HK-2 (cell line): Measurements from ENCODE around the gene SLCO1B1.
"Not testable (repeated sequence)": the region's sequence is repeated elsewhere in the genome, so short reads cannot be mapped to it uniquely, and the experiment has no call there.

Experiments
- DNase-seq: peaks from one replicate; pipeline ENCODE4 v3.0.0-alpha.2; 2018; ENCODE audit not compliant: unreplicated experiment

SLCO1B1 gene, protein sequence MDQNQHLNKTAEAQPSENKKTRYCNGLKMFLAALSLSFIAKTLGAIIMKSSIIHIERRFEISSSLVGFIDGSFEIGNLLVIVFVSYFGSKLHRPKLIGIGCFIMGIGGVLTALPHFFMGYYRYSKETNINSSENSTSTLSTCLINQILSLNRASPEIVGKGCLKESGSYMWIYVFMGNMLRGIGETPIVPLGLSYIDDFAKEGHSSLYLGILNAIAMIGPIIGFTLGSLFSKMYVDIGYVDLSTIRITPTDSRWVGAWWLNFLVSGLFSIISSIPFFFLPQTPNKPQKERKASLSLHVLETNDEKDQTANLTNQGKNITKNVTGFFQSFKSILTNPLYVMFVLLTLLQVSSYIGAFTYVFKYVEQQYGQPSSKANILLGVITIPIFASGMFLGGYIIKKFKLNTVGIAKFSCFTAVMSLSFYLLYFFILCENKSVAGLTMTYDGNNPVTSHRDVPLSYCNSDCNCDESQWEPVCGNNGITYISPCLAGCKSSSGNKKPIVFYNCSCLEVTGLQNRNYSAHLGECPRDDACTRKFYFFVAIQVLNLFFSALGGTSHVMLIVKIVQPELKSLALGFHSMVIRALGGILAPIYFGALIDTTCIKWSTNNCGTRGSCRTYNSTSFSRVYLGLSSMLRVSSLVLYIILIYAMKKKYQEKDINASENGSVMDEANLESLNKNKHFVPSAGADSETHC

GRCh38 chr12:21130998-21131397 lies at the start of gene SLCO1B1:
Gene SLCO1B1, plus strand, starts transcription at chr12:21131194. Its CDS starts 10,381 bp downstream, at chr12:21141575.
- DNase-seq = no peak

DNA sequence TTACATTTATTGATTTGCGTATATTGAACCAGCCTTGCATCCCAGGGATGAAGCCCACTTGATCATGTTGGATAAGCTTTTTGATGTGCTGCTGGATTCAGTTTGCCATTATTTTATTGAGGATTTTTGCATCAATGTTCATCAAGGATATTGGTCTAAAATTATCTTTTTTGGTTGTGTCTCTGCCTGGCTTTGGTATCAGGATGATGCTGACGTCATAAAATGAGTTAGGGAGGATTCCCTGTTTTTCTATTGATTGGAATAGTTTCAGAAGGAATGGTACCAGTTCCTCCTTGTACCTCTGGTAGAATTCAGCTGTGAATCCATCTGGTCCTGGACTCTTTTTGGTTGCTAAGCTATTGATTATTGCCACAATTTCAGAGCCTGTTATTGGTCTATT lies 46.2 kb upstream of the SLCO1B1 start:
- DNase-seq = not testable (repeated sequence)

DNA sequence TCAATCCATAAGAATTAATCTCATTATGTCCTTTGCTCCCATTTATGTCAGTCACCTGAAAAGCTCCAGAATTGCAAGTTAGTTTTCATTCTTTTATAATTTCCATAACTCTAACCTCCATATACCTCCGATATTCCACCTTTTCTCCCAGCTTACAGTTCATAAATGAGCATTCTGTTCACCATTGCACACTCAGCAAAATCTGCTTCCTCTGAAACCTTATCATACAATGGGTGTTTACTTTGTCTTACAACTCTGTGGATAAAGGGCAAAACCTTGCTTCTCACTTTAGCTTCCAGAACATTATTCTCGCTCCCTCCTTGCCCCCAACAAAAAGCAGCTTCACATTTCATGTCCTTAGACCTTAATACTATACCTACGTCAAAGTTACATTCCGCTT lies 19.3 kb upstream of the SLCO1B1 start:
- DNase-seq = no peak

DNA sequence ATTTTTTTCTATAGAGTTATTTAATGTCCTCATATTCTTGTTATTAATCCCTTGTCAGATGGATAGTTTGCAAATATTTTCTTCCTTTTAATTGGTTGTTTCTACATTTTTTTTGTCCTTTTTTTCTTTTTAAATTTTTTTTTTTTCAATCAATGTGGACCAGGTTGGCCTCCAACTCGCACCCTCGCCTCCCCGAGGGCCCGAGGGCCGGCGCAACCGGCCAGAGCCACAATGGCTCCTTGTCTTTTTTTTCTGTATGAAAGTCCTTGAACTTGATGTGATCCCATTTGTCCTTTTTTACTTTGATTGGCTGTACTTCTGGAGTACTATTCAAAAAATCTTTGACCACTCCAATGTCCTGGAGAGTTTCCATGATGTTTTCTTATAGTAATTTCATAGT lies 17.7 kb upstream of the SLCO1B1 start:
- no peak for DNase-seq

- no peak for DNase-seq
These were observed 13.0 kb upstream of the SLCO1B1 start for GRCh38 chr12:21117995-21118394.

DNA sequence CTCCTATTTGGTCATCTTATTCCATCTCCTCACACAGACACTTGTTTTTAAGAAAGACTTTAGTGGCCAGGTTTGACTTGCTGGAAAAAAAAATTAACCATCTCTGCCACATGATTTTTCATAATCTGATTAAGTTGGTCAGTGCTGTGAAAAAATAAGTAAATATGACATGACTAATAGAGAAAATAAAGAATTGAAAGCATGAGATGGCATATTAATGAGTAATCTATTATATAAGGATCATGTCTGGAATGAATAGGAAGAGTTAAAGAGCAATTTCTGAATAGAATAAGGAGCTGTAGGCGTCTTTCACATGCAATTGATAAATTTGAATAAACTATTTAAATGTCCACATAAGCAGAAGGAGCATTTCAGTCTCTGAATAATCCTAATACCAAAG lies 12.2 kb upstream of the SLCO1B1 start:
- no peak for DNase-seq

DNA sequence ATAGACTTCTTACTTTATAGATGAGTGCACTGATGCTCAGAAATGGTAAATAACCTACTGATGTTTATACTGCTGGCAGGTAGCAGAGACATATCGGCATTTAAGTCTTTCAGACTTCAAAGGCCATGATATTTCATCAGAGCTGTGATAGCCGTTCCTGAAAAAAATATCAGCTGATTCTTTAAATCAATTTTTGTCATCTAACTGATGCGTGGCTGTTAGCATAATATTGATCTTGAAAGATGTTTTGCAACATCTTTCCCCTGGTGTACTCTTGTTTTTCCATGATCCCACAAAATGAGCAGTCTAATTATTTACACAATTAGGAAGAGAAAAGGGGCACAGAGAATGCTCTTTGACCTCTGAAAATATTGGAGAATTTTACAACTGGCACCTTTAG lies 1.6 kb upstream of the SLCO1B1 start:
- DNase-seq = no peak

DNA sequence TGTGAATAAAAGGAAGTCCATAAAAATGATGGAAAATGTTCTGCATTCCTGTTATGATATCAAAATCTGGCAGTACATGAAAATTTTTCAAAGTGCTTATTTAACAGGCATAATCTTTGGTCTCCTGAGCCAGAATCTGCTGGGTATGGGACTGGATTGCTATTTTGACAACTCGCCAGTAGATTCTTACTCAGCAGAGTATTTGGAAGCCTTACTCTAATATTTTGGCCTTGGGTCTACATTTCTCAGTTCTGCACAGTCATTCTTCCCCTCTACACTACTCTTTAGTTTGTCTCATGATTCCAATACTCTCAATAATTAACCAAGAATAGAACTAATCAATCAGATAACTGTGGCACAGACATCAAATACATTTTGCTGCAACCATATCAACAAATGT lies 1.1 kb upstream of the SLCO1B1 start:
- DNase-seq = no peak

GRCh38 chr12:21137318-21137999 lies 6.5 kb downstream of the SLCO1B1 start:
- DNase-seq = not testable (repeated sequence)

DNA sequence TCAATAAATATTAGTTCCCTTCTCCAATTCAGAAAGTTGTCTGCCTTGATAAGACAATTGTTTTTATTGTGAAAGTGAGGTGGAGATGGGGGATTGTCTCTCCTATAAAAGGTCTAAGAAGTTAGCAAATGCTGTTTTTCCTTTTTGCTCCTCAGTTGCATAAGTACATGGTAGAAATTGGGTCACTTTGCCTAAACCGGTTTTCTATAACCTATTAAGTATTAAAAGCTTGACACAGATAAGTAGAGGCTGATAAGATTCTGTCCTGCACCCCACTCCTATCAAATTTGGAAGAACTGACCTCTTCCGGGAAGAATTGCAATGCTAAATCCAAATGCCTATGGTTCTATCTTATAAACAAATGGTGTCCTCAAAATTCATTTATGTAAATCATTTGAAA lies 7.0 kb downstream of the SLCO1B1 start:
- no peak for DNase-seq

DNA sequence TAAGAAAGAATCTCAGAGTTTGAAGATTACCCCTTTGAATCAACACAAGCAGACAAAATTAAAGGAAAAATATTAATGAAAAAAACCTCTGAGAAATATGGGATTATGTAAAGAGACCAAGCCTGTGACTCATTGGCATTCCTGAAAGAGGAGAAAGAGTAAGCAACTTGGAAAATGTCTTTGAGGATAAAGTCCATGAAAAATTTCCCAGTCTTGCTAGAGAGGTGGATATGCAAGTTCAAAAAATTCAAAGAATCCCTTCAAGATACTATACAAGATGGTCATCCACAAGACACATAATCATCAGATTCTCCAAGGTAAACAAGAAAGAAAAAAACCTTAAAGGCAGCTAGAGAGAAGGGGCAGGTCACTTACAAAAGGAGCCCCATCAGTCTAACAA lies 13.3 kb downstream of the SLCO1B1 start:
- no peak for DNase-seq

DNA sequence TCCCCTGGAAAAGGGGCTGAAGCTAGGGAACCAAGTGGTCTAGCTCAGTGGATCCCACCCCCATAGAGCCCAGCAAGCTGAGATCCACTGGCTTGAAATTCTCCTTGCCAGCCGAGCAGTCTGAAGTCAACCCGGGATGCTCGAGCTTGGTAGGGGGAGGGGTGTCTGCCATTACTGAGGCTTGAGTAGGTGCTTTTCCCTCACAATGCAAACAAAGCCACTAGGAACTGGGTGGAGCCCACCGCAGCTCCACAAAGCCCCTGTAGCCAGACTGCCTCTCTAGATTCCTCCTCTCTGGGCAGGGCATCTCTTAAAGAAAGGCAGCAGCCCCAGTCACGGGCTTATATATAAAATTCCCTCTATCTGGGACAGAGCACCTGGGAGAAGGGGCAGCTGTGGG lies 18.9 kb downstream of the SLCO1B1 start:
- DNase-seq = not testable (repeated sequence)

DNA sequence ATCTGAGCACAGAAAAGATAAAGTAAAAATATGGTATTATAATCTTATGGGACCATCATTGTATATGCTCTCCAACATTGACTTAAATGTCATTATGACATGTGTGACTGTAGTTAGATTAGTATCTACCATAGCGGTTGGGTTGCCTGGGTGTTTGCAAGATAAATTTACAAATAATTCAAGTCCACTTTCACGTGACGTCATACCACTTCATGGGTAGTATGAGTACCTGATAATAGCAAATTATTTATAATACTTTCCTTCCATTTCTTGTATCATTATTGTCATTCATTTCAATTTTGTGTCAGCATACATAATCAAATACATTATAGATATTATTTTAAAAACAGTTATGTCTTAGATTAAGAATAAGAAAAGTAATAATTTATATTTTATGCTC lies 20.2 kb downstream of the SLCO1B1 start:
- no peak for DNase-seq

- DNase-seq = no peak
These were observed 24.7 kb downstream of the SLCO1B1 start for GRCh38 chr12:21155522-21156351.

- DNase-seq = no peak
These were observed 34.1 kb downstream of the SLCO1B1 start for GRCh38 chr12:21165048-21165447.

DNA sequence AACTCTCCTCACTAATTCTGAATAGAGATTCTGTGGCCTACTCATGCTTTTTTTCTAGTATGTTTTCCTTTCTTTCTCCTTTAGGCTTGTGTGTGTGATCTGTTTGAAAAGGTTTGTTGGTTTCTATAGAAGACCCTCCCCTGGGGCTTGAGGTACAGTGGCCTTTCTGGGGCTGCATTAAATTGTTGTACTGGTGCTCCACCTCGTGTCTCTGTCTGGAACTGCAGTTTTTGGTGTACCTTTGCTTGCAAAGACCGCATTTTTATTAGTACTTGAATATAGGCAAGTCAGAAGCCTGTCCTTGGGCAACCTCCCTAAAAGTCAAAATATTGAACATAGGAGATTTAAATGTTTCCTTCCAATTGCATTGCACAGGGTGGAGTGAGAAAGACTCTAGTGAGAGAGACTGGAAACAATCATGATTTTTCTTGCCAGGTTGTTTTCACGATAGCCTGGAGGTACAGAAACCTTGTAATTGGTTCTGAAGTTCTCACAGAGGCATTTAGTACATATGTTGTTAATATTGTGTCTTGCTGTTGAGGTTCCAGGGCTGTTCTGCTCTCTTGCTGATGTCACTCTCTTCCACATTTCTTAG lies 39.0 kb downstream of the SLCO1B1 start:
- DNase-seq = peak; percentile 38

- no peak for DNase-seq
These were observed 41.1 kb downstream of the SLCO1B1 start for GRCh38 chr12:21172079-21172478.

DNA sequence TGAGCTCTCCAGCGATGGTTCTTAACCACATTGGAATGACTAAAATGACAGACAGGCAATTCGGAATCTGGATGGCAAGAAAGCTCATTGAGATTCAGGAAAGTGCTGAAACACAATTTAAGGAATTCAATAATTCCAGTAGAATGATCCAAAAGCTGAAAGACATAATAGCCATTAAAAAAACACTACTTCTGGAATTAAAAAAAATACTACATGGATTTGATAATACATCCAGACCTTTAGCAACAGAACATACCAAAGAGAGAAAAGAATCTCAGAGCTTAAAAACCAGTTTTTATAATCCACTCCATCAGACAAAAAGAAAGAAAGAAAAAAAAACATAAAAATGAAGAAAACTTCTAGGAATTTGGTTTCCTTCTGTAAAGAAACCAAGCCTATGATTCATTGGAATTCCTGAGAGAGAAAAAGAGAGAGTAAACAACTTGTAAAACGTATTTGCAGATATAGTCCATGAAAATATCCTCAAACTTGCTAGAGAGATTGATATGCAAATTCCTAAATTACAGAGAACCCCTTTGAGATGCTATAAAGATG lies 52.8 kb downstream of the SLCO1B1 start:
- DNase-seq = no peak

GRCh38 chr12:21190016-21190415 lies 59.0 kb downstream of the SLCO1B1 start:
- DNase-seq = no peak

DNA sequence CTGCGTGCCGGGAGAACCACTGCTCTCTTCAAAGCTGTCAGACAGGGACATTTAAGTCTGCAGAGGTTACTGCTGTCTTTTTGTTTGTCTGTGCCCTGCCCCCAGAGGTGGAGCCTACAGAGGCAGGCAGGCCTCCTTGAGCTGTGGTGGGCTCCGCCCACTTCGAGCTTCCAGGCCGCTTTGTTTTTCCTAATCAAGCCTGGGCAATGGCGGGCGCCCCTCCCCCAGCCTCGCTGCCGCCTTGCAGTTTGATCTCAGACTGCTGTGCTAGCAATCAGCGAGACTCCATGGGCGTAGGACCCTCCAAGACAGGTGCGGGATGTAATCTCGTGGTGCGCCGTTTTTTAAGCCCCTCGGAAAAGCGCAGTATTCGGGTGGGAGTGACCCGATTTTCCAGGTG lies 83.4 kb downstream of the SLCO1B1 start:
- not testable (repeated sequence) for DNase-seq

DNA sequence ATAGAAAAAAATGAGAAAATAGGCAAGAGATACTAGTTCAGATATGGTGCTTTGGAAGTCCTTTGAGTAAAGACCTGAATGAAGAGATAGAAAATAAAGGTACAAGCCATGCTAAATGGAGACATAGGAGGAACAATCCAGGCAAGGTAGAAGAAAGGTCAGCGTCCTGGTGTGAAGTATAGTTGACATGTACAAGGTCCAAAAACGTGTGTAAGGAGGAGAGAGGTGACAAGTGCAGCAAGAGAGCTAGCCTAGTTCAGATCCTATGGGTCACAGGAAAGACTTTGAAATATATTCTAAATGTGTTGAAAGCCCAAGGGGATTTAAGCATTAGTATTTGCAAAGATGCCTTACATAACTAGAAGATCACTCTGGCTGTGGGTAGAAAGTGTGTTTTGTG lies 88.2 kb downstream of the SLCO1B1 start:
- DNase-seq = no peak
